ENCODE data around the gene STARD10.

STARD10 gene

GRCh38 chr11:72781063-72781312 lies 12.9 kb downstream of the STARD10 start:
- DNase-seq, result no peak
- TF ChIP-seq CTCF (IDR thresholded peaks at IDR 0.05; ENCODE audit: low read depth, low read length), result no peak
- no peaks in the 10 kb centered on the region for H3K9me3 ChIP-seq (ENCODE audit: severe bottlenecking)
- H3K4me3 ChIP-seq (ENCODE audit: low read depth, low read length), result peak overlapping the region; percentile 45
- no peak overlapping the region for H3K27ac ChIP-seq
- peaks cover 4% of the 10 kb centered on the region; the same call in 1 of the 2 replicates for H3K36me3 ChIP-seq
- H3K27me3 ChIP-seq (ENCODE audit: insufficient read depth, low read depth, severe bottlenecking), result no peaks in the 10 kb centered on the region

GRCh38 chr11:72780296-72781062 lies 13.4 kb downstream of the STARD10 start:
- Histone ChIP-seq H3K36me3 (peaks cover 5% of the 10 kb centered on the region; the same call in 1 of the 2 replicates), H3K27ac (no peak overlapping the region), H3K4me3 (ENCODE audit: low read depth, low read length) (peak overlapping the region; percentile 45), H3K9me3 (ENCODE audit: severe bottlenecking) (no peaks in the 10 kb centered on the region), H3K27me3 (ENCODE audit: insufficient read depth, low read depth, severe bottlenecking) (no peaks in the 10 kb centered on the region)
- no peak for DNase-seq
- TF ChIP-seq CTCF (IDR thresholded peaks at IDR 0.05; ENCODE audit: low read depth, low read length), result no peak

- no peaks in the 10 kb centered on the region for H3K9me3 ChIP-seq (ENCODE audit: severe bottlenecking)
- H3K4me3 ChIP-seq (ENCODE audit: low read depth, low read length), result no peak overlapping the region
- no peak for TF ChIP-seq CTCF (IDR thresholded peaks at IDR 0.05; ENCODE audit: low read depth, low read length)
- peaks cover 5% of the 10 kb centered on the region; the same call in 1 of the 2 replicates for H3K36me3 ChIP-seq
- H3K27ac ChIP-seq, result no peak overlapping the region
- H3K27me3 ChIP-seq (ENCODE audit: insufficient read depth, low read depth, severe bottlenecking), result no peaks in the 10 kb centered on the region
- no peak for DNase-seq
Measured at GRCh38 chr11:72779495-72780128, 14.2 kb downstream of the STARD10 start.

GRCh38 chr11:72778535-72779494 lies 15.0 kb downstream of the STARD10 start:
- Histone ChIP-seq H3K36me3 (peaks cover 5% of the 10 kb centered on the region; the same call in 1 of the 2 replicates), H3K27me3 (ENCODE audit: insufficient read depth, low read depth, severe bottlenecking) (no peaks in the 10 kb centered on the region), H3K27ac (no peak overlapping the region), H3K9me3 (ENCODE audit: severe bottlenecking) (no peaks in the 10 kb centered on the region), H3K4me3 (ENCODE audit: low read depth, low read length) (no peak overlapping the region)
- DNase-seq, result no peak
- TF ChIP-seq CTCF (IDR thresholded peaks at IDR 0.05; ENCODE audit: low read depth, low read length), result no peak

GRCh38 chr11:72777755-72778278 lies 16.0 kb downstream of the STARD10 start:
- Histone ChIP-seq H3K36me3 (peaks cover 5% of the 10 kb centered on the region; the same call in 1 of the 2 replicates), H3K4me3 (ENCODE audit: low read depth, low read length) (no peak overlapping the region), H3K9me3 (ENCODE audit: severe bottlenecking) (no peaks in the 10 kb centered on the region), H3K27me3 (ENCODE audit: insufficient read depth, low read depth, severe bottlenecking) (no peaks in the 10 kb centered on the region), H3K27ac (no peak overlapping the region)
- no peak for DNase-seq
- TF ChIP-seq CTCF (IDR thresholded peaks at IDR 0.05; ENCODE audit: low read depth, low read length), result no peak

Measured in WERI-Rb-1 (cell line).